Urinary bladder (tissue), 4 donors: Measurements from ENCODE around the gene TEX101. TPM values are rescaled to one million over a fixed set of nuclear protein-coding genes. Genes with fewer than 3 reads are reported as not detected.
"Not testable (repeated sequence)": the region's sequence is repeated elsewhere in the genome, so short reads cannot be mapped to it uniquely, and the experiment has no call there.

Experiments used
- DNase-seq: peaks from one replicate; pipeline ENCODE4 v3.0.0-alpha.2; 2015; ENCODE audit errors: extremely low spot score
- H3K27ac ChIP-seq: one replicate; pipeline ENCODE4 v1.5.1; 2013; ENCODE audit warnings: low read depth, mild to moderate bottlenecking, moderate library complexity
- H3K36me3 ChIP-seq: one replicate; pipeline ENCODE4 v1.6.1; 2013; ENCODE audit warnings: mild to moderate bottlenecking, moderate library complexity; ENCODE audit not compliant: insufficient read depth
- H3K4me1 ChIP-seq: one replicate; pipeline ENCODE4 v1.6.1; 2013; ENCODE audit warnings: mild to moderate bottlenecking, moderate library complexity; ENCODE audit not compliant: insufficient read depth
- H3K4me3 ChIP-seq: one replicate; pipeline ENCODE4 v1.5.1; 2013; ENCODE audit warnings: low read depth, low read length
- WGBS: extraction: QIAGEN DNeasy Blood & Tissue Kit; methylation state at CpG from one replicate; pipeline ENCODE4 v1.1.7; 2013; 5-methylcytosine and 5-hydroxymethylcytosine counted together
- polyA plus RNA-seq: library from polyadenylated mRNA; stranded (reverse); fragments of 200-250 nt; gene quantifications from one replicate; pipeline ENCODE4 v1.2.3, GENCODE V29; 2013
- total RNA-seq: library from RNA; depleted of rRNA; stranded (reverse); fragments of >200 nt; gene quantifications from one replicate; pipeline ENCODE4 v1.2.3, GENCODE V29; 2014
- donor health status: healthy with polysubstance abuse.
- donor health status: healthy.

TEX101 gene
- total RNA-seq (not detected), polyA plus RNA-seq (not detected)

- Histone ChIP-seq H3K4me1 (no peaks in the 10 kb centered on the region), H3K27ac (no peak within 1 kb of the TSS), H3K36me3 (no peaks in the 10 kb centered on the region), H3K4me3 (no peak within 1 kb of the TSS)
- WGBS, result 94% methylated on average over 21 of the region's 21 CpGs
- DNase-seq, result no peak
Measured at GRCh38 chr19:43414554-43414953, at the start of gene TEX101. Gene TEX101 (plus strand): TSS chr19:43414890. CDS start chr19:43415920, 1,030 bp downstream.

- H3K4me3 ChIP-seq, result not testable (repeated sequence)
- WGBS, result 85% methylated on average over 5 of the region's 9 CpGs
Measured at GRCh38 chr19:43365677-43366076, 49.0 kb upstream of the TEX101 start.

GRCh38 chr19:43367822-43368221, 46.9 kb upstream of the TEX101 start:
- H3K36me3 ChIP-seq, result no peaks in the 10 kb centered on the region
- no peaks in the 10 kb centered on the region for H3K4me1 ChIP-seq
- no peak overlapping the region for H3K27ac ChIP-seq
- 86% methylated on average over 2 of the region's 2 CpGs for WGBS
- H3K4me3 ChIP-seq, result no peak overlapping the region
- no peak for DNase-seq

More at GRCh38 chr19:43365677-43366076, 49.0 kb upstream of the TEX101 start:
- H3K27ac ChIP-seq, H3K36me3 ChIP-seq, DNase-seq, H3K4me1 ChIP-seq: not testable (repeated sequence)

- WGBS, result 57% methylated on average over 5 of the region's 9 CpGs
Measured at GRCh38 chr19:43368897-43369296, 45.8 kb upstream of the TEX101 start.

GRCh38 chr19:43371909-43372308, 42.8 kb upstream of the TEX101 start:
- no peak for DNase-seq
- H3K4me1 ChIP-seq, result no peaks in the 10 kb centered on the region
- no peaks in the 10 kb centered on the region for H3K36me3 ChIP-seq
- no peak overlapping the region for H3K27ac ChIP-seq
- WGBS, result 47% methylated on average over 8 of the region's 8 CpGs
- no peak overlapping the region for H3K4me3 ChIP-seq

More at GRCh38 chr19:43368897-43369296, 45.8 kb upstream of the TEX101 start:
- H3K4me1 ChIP-seq, H3K36me3 ChIP-seq, H3K27ac ChIP-seq, DNase-seq, H3K4me3 ChIP-seq: not testable (repeated sequence)

- H3K4me1 ChIP-seq, result no peaks in the 10 kb centered on the region
- H3K36me3 ChIP-seq, result no peaks in the 10 kb centered on the region
- DNase-seq, result no peak
- 72% methylated on average over 7 of the region's 7 CpGs for WGBS
- H3K27ac ChIP-seq, result no peak overlapping the region
- no peak overlapping the region for H3K4me3 ChIP-seq
Measured at GRCh38 chr19:43372462-43372861, 42.2 kb upstream of the TEX101 start.

- not testable (repeated sequence) for H3K4me1 ChIP-seq, H3K27ac ChIP-seq, H3K4me3 ChIP-seq, DNase-seq, H3K36me3 ChIP-seq
- no CpG with 5 or more reads among the region's 3 CpGs for WGBS
Measured at GRCh38 chr19:43377624-43378023, 37.1 kb upstream of the TEX101 start.

GRCh38 chr19:43380008-43380407, 34.7 kb upstream of the TEX101 start:
- DNase-seq, result no peak
- 34% methylated on average over 14 of the region's 14 CpGs for WGBS
- H3K4me3 ChIP-seq, result no peak overlapping the region
- H3K4me1 ChIP-seq, result no peaks in the 10 kb centered on the region
- H3K27ac ChIP-seq, result no peak overlapping the region
- no peaks in the 10 kb centered on the region for H3K36me3 ChIP-seq

- no peak for DNase-seq
- Histone ChIP-seq H3K4me1 (no peaks in the 10 kb centered on the region), H3K36me3 (no peaks in the 10 kb centered on the region), H3K27ac (no peak overlapping the region), H3K4me3 (no peak overlapping the region)
- 59% methylated on average over 4 of the region's 4 CpGs for WGBS
Measured at GRCh38 chr19:43380771-43381386, 33.8 kb upstream of the TEX101 start.

GRCh38 chr19:43382586-43383216, 32.0 kb upstream of the TEX101 start:
- not testable (repeated sequence) for H3K4me3 ChIP-seq, H3K4me1 ChIP-seq, H3K36me3 ChIP-seq, DNase-seq, H3K27ac ChIP-seq
- WGBS, result 68% methylated on average over 12 of the region's 12 CpGs

GRCh38 chr19:43383254-43383653, 31.4 kb upstream of the TEX101 start:
- not testable (repeated sequence) for H3K27ac ChIP-seq

GRCh38 chr19:43383759-43384158, 30.9 kb upstream of the TEX101 start:
- WGBS, result 56% methylated on average over 3 of the region's 3 CpGs
- not testable (repeated sequence) for H3K4me3 ChIP-seq, DNase-seq, H3K4me1 ChIP-seq, H3K36me3 ChIP-seq, H3K27ac ChIP-seq

More at GRCh38 chr19:43383254-43383653, 31.4 kb upstream of the TEX101 start:
- not testable (repeated sequence) for H3K36me3 ChIP-seq, DNase-seq, H3K4me3 ChIP-seq, H3K4me1 ChIP-seq
- WGBS, result 80% methylated on average over 7 of the region's 7 CpGs

- H3K27ac ChIP-seq, DNase-seq, H3K4me1 ChIP-seq, H3K36me3 ChIP-seq, H3K4me3 ChIP-seq: not testable (repeated sequence)
- WGBS, result 86% methylated on average over 11 of the region's 11 CpGs
Measured at GRCh38 chr19:43390903-43391551, 23.7 kb upstream of the TEX101 start.

GRCh38 chr19:43391552-43391935, 23.1 kb upstream of the TEX101 start:
- H3K27ac ChIP-seq, DNase-seq, H3K36me3 ChIP-seq, H3K4me1 ChIP-seq, H3K4me3 ChIP-seq: not testable (repeated sequence)
- 83% methylated on average over 6 of the region's 6 CpGs for WGBS
